HepG2 (cell line): ENCODE measurements around the gene PNPLA1. TPM values are rescaled to one million over a fixed set of nuclear protein-coding genes. Genes with fewer than 3 reads are reported as not detected.

Source experiments
- ATAC-seq: fragments of 200-7000 bp; cut with Tn5 transposase; 3 replicates; pipeline ENCODE4 v1.9.1; 2020; ENCODE audit warnings: mild to moderate bottlenecking, moderate library complexity
- BruUV-seq: library from RNA; stranded (reverse); fragments of 400-500 nt; replicated peaks from 2 replicates; lab custom pipeline; 2021; lab: Mats Ljungman, UMichigan
- CTCF ChIA-PET: fragments of 300-600 bp; formaldehyde crosslinking; extraction: SDS; loops from one replicate; lab custom pipeline; 2021; ENCODE audit warnings: low total read pairs, inconsistent platforms, low intra/inter-chr PET ratio; lab: Yijun Ruan, JAX
- POLR2A ChIA-PET: fragments of 350-600 bp; sonication (Branson Sonifier 250); formaldehyde crosslinking; loops from one replicate; lab custom pipeline; 2020; ENCODE audit warnings: antibody characterized with exemption, inconsistent platforms; lab: Yijun Ruan, JAX
- DNase-seq: peaks from one replicate; pipeline ENCODE4 v3.0.0-alpha.2; 2015; ENCODE audit warnings: low spot score
- FAIRE-seq: peaks from 3 replicates; lab custom pipeline; 2011; peaks lifted over from hg19 to GRCh38; lab: Jason Lieb, UNC
- H2AFZ ChIP-seq: one replicate; pipeline ENCODE4 v1.6.1; 2011; ENCODE audit warnings: low read length, inconsistent platforms
- H3K27ac ChIP-seq: fragments of 300-600 bp; 3 replicates; pipeline ENCODE4 v1.8.0; 2011; ENCODE audit warnings: mixed run types, mild to moderate bottlenecking, mixed read lengths, low read length, inconsistent platforms; ENCODE audit not compliant: insufficient read depth; ENCODE audit errors: extremely low read length
- H3K27me3 ChIP-seq, 2 experiments: fragments of 200-600 bp in 1 of 2; 2 replicates in 1 of 2; 3 replicates in 1 of 2; pipeline versions ENCODE4 v1.6.0 to v1.8.0; 2011; ENCODE audit warnings: low read length in 2 of 2, mild to moderate bottlenecking in 2 of 2, moderate library complexity in 2 of 2, inconsistent platforms in 1 of 2; ENCODE audit not compliant: insufficient read depth in 2 of 2, control insufficient read depth in 1 of 2
- H3K36me3 ChIP-seq, 2 experiments: fragments of 200-600 bp in 1 of 2; replicated peaks in 1 of 2; 2 replicates in 1 of 2; 3 replicates in 1 of 2; pipeline versions ENCODE4 v1.5.1 to v1.8.0; 2011; ENCODE audit warnings: low read length in 2 of 2, inconsistent platforms in 1 of 2; ENCODE audit not compliant: insufficient read depth in 2 of 2, control insufficient read depth in 1 of 2
- H3K4me1 ChIP-seq: 2 replicates; pipeline ENCODE4 v1.5.1; 2012; ENCODE audit warnings: low read length, inconsistent platforms; ENCODE audit not compliant: insufficient read depth
- H3K4me2 ChIP-seq: 2 replicates; pipeline ENCODE4 v1.6.0; 2011; ENCODE audit warnings: low read depth, low read length, inconsistent platforms
- H3K4me3 ChIP-seq, 3 experiments: fragments of 200-600 bp in 1 of 3; sonication (generic), shearing (Covaris generic) in 1 of 3; replicated peaks in 1 of 3; 2 replicates each; pipeline ENCODE4 v1.5.1; 2011 to 2016; ENCODE audit warnings: low read length in 3 of 3, inconsistent platforms in 2 of 3, low read depth in 2 of 3, mild to moderate bottlenecking in 2 of 3, control low read depth in 1 of 3, mixed read lengths in 1 of 3; ENCODE audit not compliant: insufficient read depth in 1 of 3
- H3K79me2 ChIP-seq: one replicate; pipeline ENCODE4 v1.6.1; 2011; ENCODE audit warnings: low read length, inconsistent platforms; ENCODE audit not compliant: insufficient read depth
- H3K9ac ChIP-seq: 2 replicates; pipeline ENCODE4 v1.6.0; 2011; ENCODE audit warnings: mild to moderate bottlenecking, low read depth, low read length, inconsistent platforms; ENCODE audit not compliant: insufficient read depth
- H3K9me3 ChIP-seq: 2 replicates; pipeline ENCODE4 v1.5.1; 2012; ENCODE audit warnings: mild to moderate bottlenecking, low read length
- H4K20me1 ChIP-seq: 2 replicates; pipeline ENCODE4 v1.6.0; 2011; ENCODE audit warnings: inconsistent platforms, mild to moderate bottlenecking, low read length, moderate library complexity; ENCODE audit not compliant: insufficient read depth
- CHD4 ChIP-seq: fragments of 200-600 bp; sonication (generic); IDR thresholded peaks from 2 replicates; pipeline ENCODE4 v1.7.0; 2017; ENCODE audit warnings: mild to moderate bottlenecking, low read length, borderline replicate concordance
- GABPB1 ChIP-seq: IDR thresholded peaks from 2 replicates; pipeline ENCODE4 v1.6.1; 2016; ENCODE audit warnings: mild to moderate bottlenecking, missing genetic modification reagents, moderate library complexity, missing compliant biosample characterization
- IRF2 ChIP-seq: IDR thresholded peaks from 2 replicates; pipeline ENCODE4 v1.6.1; 2018; ENCODE audit warnings: missing genetic modification reagents, missing compliant biosample characterization
- MTA1 ChIP-seq: sonication (generic); formaldehyde crosslinking; IDR thresholded peaks from 2 replicates; pipeline ENCODE4 v1.4.0; 2020; ENCODE audit warnings: missing genetic modification reagents, mild to moderate bottlenecking, borderline replicate concordance
- MXI1 ChIP-seq: IDR thresholded peaks from 3 replicates; pipeline ENCODE4 v1.6.1; 2012; ENCODE audit warnings: low read depth, low read length, inconsistent platforms, borderline replicate concordance
- RFXAP ChIP-seq: sonication (generic); formaldehyde crosslinking; IDR thresholded peaks from 2 replicates; pipeline ENCODE4 v1.4.0; 2020; ENCODE audit warnings: missing genetic modification reagents, borderline replicate concordance
- ZC3H13 ChIP-seq: sonication (generic); formaldehyde crosslinking; IDR thresholded peaks from 2 replicates; pipeline ENCODE4 v1.8.1; 2023; ENCODE audit warnings: mild to moderate bottlenecking, missing genetic modification reagents, moderate library complexity
- ZNF44 ChIP-seq: sonication (generic); formaldehyde crosslinking; IDR thresholded peaks from 2 replicates; pipeline ENCODE4 v1.5.1; 2020; ENCODE audit warnings: mild to moderate bottlenecking, missing genetic modification reagents
- ZNF7 ChIP-seq: IDR thresholded peaks from 2 replicates; pipeline ENCODE4 v1.6.1; 2016; ENCODE audit warnings: missing biosample characterization, missing genetic modification reagents
- WGBS: methylation state at CpG from one replicate; pipeline ENCODE4 v1.1.6; 2017; ENCODE audit warnings: low lambda C conversion rate; 5-methylcytosine and 5-hydroxymethylcytosine counted together
- in situ Hi-C: cut with HindIII; loops from 2 replicates; pipeline ENCODE4 v1.10.0; 2017; ENCODE audit warnings: low pct_unique_long_range_greater_than_20kb; ENCODE audit not compliant: extremely low pct_ligation_motif_present
- intact Hi-C: fragments of 100-400 bp; cut with micrococcal nuclease; formaldehyde crosslinking; loops from one replicate; pipeline ENCODE4 v1.10.0; 2022; ENCODE audit not compliant: unreplicated experiment
- polyA plus RNA-seq, 8 experiments: library from polyadenylated mRNA; depleted of rRNA in 3 of 8; stranded (reverse) in 7 of 8; unstranded in 1 of 8; fragments of >200 nt; fragmentation: Illumina TruSeq in 4 of 8; extraction: Trizol in 4 of 8; gene quantifications; 2 replicates each; pipeline versions ENCODE4 v1.2.1 to v1.2.3, GENCODE V29; 2011 to 2016; ENCODE audit warnings: low read depth in 4 of 8, missing spikeins in 1 of 8, mixed read lengths in 1 of 8; ENCODE audit not compliant: insufficient read depth in 1 of 8
- total RNA-seq, 5 experiments: library from RNA; depleted of rRNA; stranded (reverse); fragments of >200 nt; fragmentation: Illumina TruSeq; extraction: Trizol; gene quantifications; 2 replicates each; pipeline ENCODE4 v1.2.3, GENCODE V29; 2016; ENCODE audit warnings: low read depth in 1 of 5
- TF ChIP-seq, protein P1 (sequence below): fragments of 450-650 bp; IDR thresholded peaks from 2 replicates; pipeline ENCODE4 v1.6.1; 2017; ENCODE audit warnings: mild to moderate bottlenecking
- TF ChIP-seq, protein P2 (sequence below): sonication (generic); formaldehyde crosslinking; IDR thresholded peaks from 2 replicates; pipeline ENCODE4 v1.8.1; 2023; ENCODE audit warnings: mild to moderate bottlenecking, missing genetic modification reagents, borderline replicate concordance
- TF ChIP-seq, protein P3 (sequence below): IDR thresholded peaks from 2 replicates; pipeline ENCODE4 v1.6.1; 2016

PNPLA1 gene
- total and polyA plus RNA-seq, 2 of the 13 experiments (the other 11 are each of a cell fraction or from before 2014, with no cell fraction given), result not detected

DNA sequence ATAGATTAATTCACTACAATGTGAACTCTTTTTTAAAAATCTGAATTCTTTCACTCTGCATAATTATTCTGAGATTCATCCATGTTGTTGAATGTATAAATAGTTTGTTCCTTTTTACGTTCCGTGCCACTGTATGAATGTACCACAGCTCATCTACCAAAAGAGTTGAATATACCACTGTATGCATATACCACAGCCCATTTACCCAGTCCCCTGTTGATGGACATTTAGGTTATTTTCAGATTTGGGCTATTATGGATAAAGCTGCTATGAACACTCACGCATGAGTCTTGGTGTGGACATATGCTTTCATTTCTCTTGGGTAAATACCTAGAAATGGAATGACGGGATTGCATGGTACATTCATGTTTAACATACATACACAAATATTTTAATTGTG lies 28.2 kb downstream of the PNPLA1 start (continued):
- TF ChIP-seq, protein P1, sequence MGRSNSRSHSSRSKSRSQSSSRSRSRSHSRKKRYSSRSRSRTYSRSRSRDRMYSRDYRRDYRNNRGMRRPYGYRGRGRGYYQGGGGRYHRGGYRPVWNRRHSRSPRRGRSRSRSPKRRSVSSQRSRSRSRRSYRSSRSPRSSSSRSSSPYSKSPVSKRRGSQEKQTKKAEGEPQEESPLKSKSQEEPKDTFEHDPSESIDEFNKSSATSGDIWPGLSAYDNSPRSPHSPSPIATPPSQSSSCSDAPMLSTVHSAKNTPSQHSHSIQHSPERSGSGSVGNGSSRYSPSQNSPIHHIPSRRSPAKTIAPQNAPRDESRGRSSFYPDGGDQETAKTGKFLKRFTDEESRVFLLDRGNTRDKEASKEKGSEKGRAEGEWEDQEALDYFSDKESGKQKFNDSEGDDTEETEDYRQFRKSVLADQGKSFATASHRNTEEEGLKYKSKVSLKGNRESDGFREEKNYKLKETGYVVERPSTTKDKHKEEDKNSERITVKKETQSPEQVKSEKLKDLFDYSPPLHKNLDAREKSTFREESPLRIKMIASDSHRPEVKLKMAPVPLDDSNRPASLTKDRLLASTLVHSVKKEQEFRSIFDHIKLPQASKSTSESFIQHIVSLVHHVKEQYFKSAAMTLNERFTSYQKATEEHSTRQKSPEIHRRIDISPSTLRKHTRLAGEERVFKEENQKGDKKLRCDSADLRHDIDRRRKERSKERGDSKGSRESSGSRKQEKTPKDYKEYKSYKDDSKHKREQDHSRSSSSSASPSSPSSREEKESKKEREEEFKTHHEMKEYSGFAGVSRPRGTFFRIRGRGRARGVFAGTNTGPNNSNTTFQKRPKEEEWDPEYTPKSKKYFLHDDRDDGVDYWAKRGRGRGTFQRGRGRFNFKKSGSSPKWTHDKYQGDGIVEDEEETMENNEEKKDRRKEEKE, result no peak
- TF ChIP-seq RFXAP (CRISPR knock-in tag), result no peak
- no peak for TF ChIP-seq CHD4
- no peak for TF ChIP-seq IRF2 (CRISPR knock-in tag)

DNA sequence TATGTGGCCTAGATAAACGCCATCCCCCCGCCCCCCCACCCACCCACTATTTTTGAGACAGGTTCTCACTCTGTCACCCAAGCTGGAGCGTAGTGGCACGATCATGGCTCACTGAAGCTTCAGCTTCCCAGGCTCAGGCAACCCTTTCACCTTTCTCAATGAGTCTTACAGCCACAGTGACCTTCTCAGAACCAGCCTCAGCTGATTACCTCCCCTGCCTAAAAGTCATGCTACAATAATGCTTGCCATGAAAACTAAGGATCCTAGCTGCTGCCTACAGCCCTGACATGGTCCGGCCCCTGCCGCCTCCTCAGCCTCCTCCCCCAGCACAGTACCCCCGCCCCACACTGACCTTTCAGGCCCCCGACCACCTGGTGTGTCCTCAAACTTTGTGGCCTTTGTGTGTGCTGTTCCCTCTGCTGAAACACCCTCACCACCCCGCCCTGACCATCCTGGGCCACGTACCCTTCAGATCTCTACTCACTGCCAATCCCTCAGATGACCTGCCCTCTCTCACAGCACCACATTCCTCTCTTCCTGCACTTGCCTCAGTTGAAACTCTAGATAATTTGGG lies 31.3 kb downstream of the PNPLA1 start:
- no peaks in the 10 kb centered on the region for H4K20me1 ChIP-seq
- no peaks in the 10 kb centered on the region for H3K36me3 ChIP-seq
- intact Hi-C loops, result loop anchor here (5.0 kb wide), 1 partner anchor 169 kb away; the partner anchor contains the start of gene MAPK13
- no peaks in the 10 kb centered on the region for H3K9me3 ChIP-seq
- no peak for TF ChIP-seq MXI1
- TF ChIP-seq GABPB1, result no peak
- no peak for TF ChIP-seq ZNF7 (CRISPR knock-in tag)
- no peak for TF ChIP-seq ZC3H13
- TF ChIP-seq, protein P2, sequence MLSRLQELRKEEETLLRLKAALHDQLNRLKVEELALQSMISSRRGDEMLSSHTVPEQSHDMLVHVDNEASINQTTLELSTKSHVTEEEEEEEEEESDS (CRISPR knock-in tag), result no peak
- TF ChIP-seq MTA1 (CRISPR knock-in tag), result no peak
- TF ChIP-seq, protein P3, sequence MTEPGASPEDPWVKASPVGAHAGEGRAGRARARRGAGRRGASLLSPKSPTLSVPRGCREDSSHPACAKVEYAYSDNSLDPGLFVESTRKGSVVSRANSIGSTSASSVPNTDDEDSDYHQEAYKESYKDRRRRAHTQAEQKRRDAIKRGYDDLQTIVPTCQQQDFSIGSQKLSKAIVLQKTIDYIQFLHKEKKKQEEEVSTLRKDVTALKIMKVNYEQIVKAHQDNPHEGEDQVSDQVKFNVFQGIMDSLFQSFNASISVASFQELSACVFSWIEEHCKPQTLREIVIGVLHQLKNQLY (CRISPR knock-in tag), result no peak
- no peak for TF ChIP-seq ZNF44
- TF ChIP-seq, all 625 proteins: peak for 0
- no TSS peak for BruUV-seq
- DNase-seq (no peak), FAIRE-seq (no peak), ATAC-seq (no peak)
- Histone ChIP-seq H3K4me2 (no peak overlapping the region), H2AFZ (no peak overlapping the region), H3K79me2 (no peaks in the 10 kb centered on the region), H3K4me3 (no peak overlapping the region), H3K9ac (no peak overlapping the region), H3K27me3 (peaks cover 0 to 12% of the 10 kb centered on the region in 2 experiments; a peak in 2 of 5 replicates), H3K27ac (no peak overlapping the region), H3K4me1 (no peaks in the 10 kb centered on the region)
- in situ Hi-C loops, result loop anchor here (5.0 kb wide), 1 partner anchor 61 kb away; no protein-coding TSS in a partner anchor
- CTCF ChIA-PET, result interaction anchor here (4.1 kb wide), 1 partner anchor 58 kb away, joined by 100 read pairs; no protein-coding TSS in a partner anchor
- WGBS, result 10% methylated on average over 10 of the region's 10 CpGs
- POLR2A ChIA-PET, result no interaction called here
